K562 (cell line): ENCODE results near the gene ASB18. TPM values are rescaled to one million over a fixed set of nuclear protein-coding genes. Genes with fewer than 3 reads are reported as not detected.

Experiments
- ATAC-seq: fragments of 200-7000 bp; cut with Tn5 transposase; 3 replicates; pipeline ENCODE4 v1.9.1; 2020; ENCODE audit warnings: moderate library complexity
- BruUV-seq: library from RNA; stranded (reverse); fragments of 400-500 nt; replicated peaks from 2 replicates; lab custom pipeline; 2021; lab: Mats Ljungman, UMichigan
- CTCF ChIA-PET: fragments of 300-600 bp; formaldehyde crosslinking; extraction: SDS; loops from one replicate; lab custom pipeline; 2021; ENCODE audit warnings: low intra/inter-chr PET ratio; lab: Yijun Ruan, JAX
- POLR2A ChIA-PET: fragments of 300-600, 350-650 bp; sonication (Branson Sonifier 250); formaldehyde crosslinking; extraction: SDS; loops from one replicate; lab custom pipeline; 2021; ENCODE audit warnings: antibody characterized with exemption, inconsistent platforms; lab: Yijun Ruan, JAX
- DNase-seq, 4 experiments: peaks; one replicate each; pipeline versions ENCODE4 v3.0.0 to v3.0.0-alpha.2; 2011 to 2018; ENCODE audit warnings: low spot score in 3 of 4, mixed read lengths in 3 of 4; ENCODE audit errors: extremely low read depth in 1 of 4
- FAIRE-seq: peaks from 2 replicates; lab custom pipeline; 2011; peaks lifted over from hg19 to GRCh38; lab: Jason Lieb, UNC
- H2AFZ ChIP-seq: 2 replicates; pipeline ENCODE4 v1.6.0; 2011; ENCODE audit warnings: low read depth, low read length, control low read depth, inconsistent platforms
- H3K27ac ChIP-seq: fragments of 200-600 bp; 3 replicates; pipeline ENCODE4 v1.8.0; 2011; ENCODE audit warnings: low read depth, mild to moderate bottlenecking, control low read depth, inconsistent platforms, low read length, moderate library complexity, mixed read lengths; ENCODE audit errors: extremely low read depth
- H3K27me3 ChIP-seq, 2 experiments: fragments of 300-600 bp in 1 of 2; 2 replicates in 1 of 2; 3 replicates in 1 of 2; pipeline versions ENCODE4 v1.6.0 to v1.8.0; 2011; ENCODE audit warnings: inconsistent platforms in 2 of 2, low read length in 2 of 2, mild to moderate bottlenecking in 1 of 2, mixed read lengths in 1 of 2, moderate library complexity in 1 of 2; ENCODE audit not compliant: control insufficient read depth in 2 of 2, insufficient read depth in 2 of 2
- H3K36me3 ChIP-seq: fragments of 300-600 bp; 3 replicates; pipeline ENCODE4 v1.8.0; 2011; ENCODE audit warnings: mild to moderate bottlenecking, low read length, inconsistent platforms; ENCODE audit not compliant: control insufficient read depth, insufficient read depth
- H3K4me1 ChIP-seq, 2 experiments: fragments of 200-600 bp in 1 of 2; replicated peaks in 1 of 2; 2 replicates in 1 of 2; 3 replicates in 1 of 2; pipeline versions ENCODE4 v1.5.1 to v1.8.0; 2011; ENCODE audit warnings: inconsistent platforms in 2 of 2, low read length in 2 of 2, mild to moderate bottlenecking in 1 of 2, mixed read lengths in 1 of 2, moderate library complexity in 1 of 2; ENCODE audit not compliant: control insufficient read depth in 2 of 2, insufficient read depth in 2 of 2
- H3K4me2 ChIP-seq: 2 replicates; pipeline ENCODE4 v1.6.1; 2011; ENCODE audit warnings: low read length, control low read depth, inconsistent platforms, mixed read lengths; ENCODE audit not compliant: insufficient read depth
- H3K4me3 ChIP-seq: fragments of 200-600 bp; sonication (generic), shearing (Covaris generic); 2 replicates; pipeline ENCODE4 v1.5.1; 2016; ENCODE audit warnings: control low read depth, inconsistent platforms
- H3K79me2 ChIP-seq: fragments of 200-600 bp; 3 replicates; pipeline ENCODE4 v1.8.0; 2011; ENCODE audit warnings: low read length, inconsistent platforms; ENCODE audit not compliant: control insufficient read depth, insufficient read depth
- H3K9ac ChIP-seq, 2 experiments: 2 replicates each; pipeline versions ENCODE4 v1.6.0 to v1.6.1; 2011; ENCODE audit warnings: low read depth in 2 of 2, low read length in 2 of 2, control low read depth in 1 of 2, inconsistent platforms in 1 of 2, mild to moderate bottlenecking in 1 of 2, mixed read lengths in 1 of 2; ENCODE audit not compliant: insufficient read depth in 1 of 2
- H3K9me1 ChIP-seq: one replicate; pipeline ENCODE4 v1.6.0; 2011; ENCODE audit warnings: inconsistent platforms, mild to moderate bottlenecking, low read length, moderate library complexity; ENCODE audit not compliant: control insufficient read depth, insufficient read depth
- H3K9me3 ChIP-seq: replicated peaks from 2 replicates; pipeline ENCODE4 v1.5.1; 2011; ENCODE audit warnings: low read depth, low read length, inconsistent platforms; ENCODE audit not compliant: control insufficient read depth, insufficient read depth
- H4K20me1 ChIP-seq: replicated peaks from 2 replicates; pipeline ENCODE4 v1.6.1; 2011; ENCODE audit warnings: low read length, inconsistent platforms, mixed read lengths; ENCODE audit not compliant: control insufficient read depth, insufficient read depth
- IRF1 ChIP-seq: sonication (generic); formaldehyde crosslinking; IDR thresholded peaks from 2 replicates; pipeline ENCODE4 v1.8.0; 2022; ENCODE audit warnings: missing genetic modification reagents, mild to moderate bottlenecking, borderline replicate concordance
- MCM3 ChIP-seq: fragments of 450-650 bp; IDR thresholded peaks from 2 replicates; pipeline ENCODE4 v1.6.1; 2016
- RBM14 ChIP-seq: fragments of 200-400 bp; formaldehyde crosslinking; IDR thresholded peaks from 2 replicates; pipeline ENCODE4 v1.6.1; 2018; ENCODE audit warnings: low read depth, mild to moderate bottlenecking, low read length, moderate library complexity, borderline replicate concordance; ENCODE audit not compliant: insufficient read depth
- U2AF2 ChIP-seq: fragments of 200-400 bp; formaldehyde crosslinking; optimal IDR thresholded peaks from 2 replicates; pipeline ENCODE3; 2017; ENCODE audit warnings: low read depth, mild to moderate bottlenecking, low read length
- WGBS: fragments of 100-300 bp; shearing (Covaris generic); methylation state at CpG from one replicate; pipeline ENCODE4 v1.1.6; 2016; ENCODE audit warnings: low coverage, mixed read lengths; ENCODE audit not compliant: insufficient coverage; ENCODE audit errors: missing lambda C conversion rate; 5-methylcytosine and 5-hydroxymethylcytosine counted together
- in situ Hi-C: fragments of 300-500 bp; cut with MboI; formaldehyde crosslinking; loops from 4 replicates; pipeline ENCODE4 v1.15.0; 2018; ENCODE audit warnings: inconsistent platforms, mixed read lengths
- intact Hi-C: fragments of 100-400 bp; cut with micrococcal nuclease; formaldehyde crosslinking; loops from 2 replicates; pipeline ENCODE4 v1.14.2; 2022
- polyA plus RNA-seq, 8 experiments: library from polyadenylated mRNA; depleted of rRNA in 4 of 8; stranded (reverse) in 5 of 8; unstranded in 3 of 8; fragments of >200 nt; fragmentation: Nextera tagmentation in 2 of 8; fragmentation: Illumina TruSeq in 1 of 8; extraction: Ambion mirVana in 2 of 8; extraction: Trizol in 1 of 8; gene quantifications; 2 replicates each; pipeline versions ENCODE4 v1.2.1 to v1.2.3, GENCODE V29; 2011 to 2014; ENCODE audit warnings: inconsistent platforms in 1 of 8, missing spikeins in 1 of 8
- total RNA-seq, 7 experiments: library from RNA; depleted of rRNA in 6 of 7; stranded (reverse); fragments of >200 nt in 6 of 7; fragmentation: Illumina TruSeq in 2 of 7; extraction: Trizol in 2 of 7; gene quantifications; 2 replicates each; pipeline versions ENCODE4 v1.2.1 to v1.2.3, GENCODE V29; 2011 to 2021; ENCODE audit warnings: low replicate concordance in 1 of 7
- TF ChIP-seq, protein P1 (sequence below): fragments of 250-450 bp; sonication (Bioruptor Pico); IDR thresholded peaks from 2 replicates; pipeline ENCODE4 v1.4.0; 2020; ENCODE audit warnings: borderline replicate concordance
- TF ChIP-seq, protein P2 (sequence below), 2 experiments: fragments of 450-650 bp in 1 of 2; sonication (generic) in 1 of 2; formaldehyde crosslinking; conservative IDR thresholded peaks; 2 replicates each; pipeline versions ENCODE4 v1.4.0 to v1.8.1; 2020 to 2022; ENCODE audit warnings: mild to moderate bottlenecking in 1 of 2, missing genetic modification reagents in 1 of 2

The ASB18 gene
- total and polyA plus RNA-seq, 9 of the 15 experiments (the other 6 are each of a cell fraction or from before 2014, with no cell fraction given) = not detected

DNA sequence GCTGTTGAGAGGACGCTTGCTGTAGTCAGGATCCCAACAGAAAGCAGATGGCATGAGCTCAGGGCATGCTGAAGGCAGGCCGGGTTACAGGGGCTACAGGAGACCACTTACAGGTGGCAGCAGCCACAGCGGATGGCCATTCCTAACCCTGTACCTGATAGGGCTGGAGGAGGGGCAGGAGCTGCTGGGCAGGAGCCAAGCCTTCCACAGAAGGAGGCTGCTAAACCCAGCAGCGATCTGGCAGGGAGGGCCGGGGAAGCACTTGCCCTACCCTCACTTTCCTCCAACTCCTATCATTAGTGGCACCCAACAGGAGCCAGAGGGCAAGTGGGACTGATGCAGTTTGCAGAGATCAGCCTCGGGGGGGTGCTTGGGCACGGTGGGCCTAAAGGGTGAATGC is 2.0 kb downstream of the ASB18 start:
- POLR2A ChIA-PET = no interaction called here
- ATAC-seq (no peak), FAIRE-seq (no peak), DNase-seq (no peak)
- H3K4me2 ChIP-seq = no peak overlapping the region
- H3K9ac ChIP-seq = no peak overlapping the region
- CTCF ChIA-PET = no interaction called here
- no peak for TF ChIP-seq U2AF2
- TF ChIP-seq, protein P1, sequence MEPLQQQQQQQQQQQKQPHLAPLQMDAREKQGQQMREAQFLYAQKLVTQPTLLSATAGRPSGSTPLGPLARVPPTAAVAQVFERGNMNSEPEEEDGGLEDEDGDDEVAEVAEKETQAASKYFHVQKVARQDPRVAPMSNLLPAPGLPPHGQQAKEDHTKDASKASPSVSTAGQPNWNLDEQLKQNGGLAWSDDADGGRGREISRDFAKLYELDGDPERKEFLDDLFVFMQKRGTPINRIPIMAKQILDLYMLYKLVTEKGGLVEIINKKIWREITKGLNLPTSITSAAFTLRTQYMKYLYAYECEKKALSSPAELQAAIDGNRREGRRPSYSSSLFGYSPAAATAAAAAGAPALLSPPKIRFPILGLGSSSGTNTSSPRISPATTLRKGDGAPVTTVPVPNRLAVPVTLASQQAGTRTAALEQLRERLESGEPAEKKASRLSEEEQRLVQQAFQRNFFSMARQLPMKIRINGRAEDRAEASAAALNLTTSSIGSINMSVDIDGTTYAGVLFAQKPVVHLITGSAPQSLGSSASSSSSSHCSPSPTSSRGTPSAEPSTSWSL (CRISPR knock-in tag) = no peak
- TF ChIP-seq, protein P2, sequence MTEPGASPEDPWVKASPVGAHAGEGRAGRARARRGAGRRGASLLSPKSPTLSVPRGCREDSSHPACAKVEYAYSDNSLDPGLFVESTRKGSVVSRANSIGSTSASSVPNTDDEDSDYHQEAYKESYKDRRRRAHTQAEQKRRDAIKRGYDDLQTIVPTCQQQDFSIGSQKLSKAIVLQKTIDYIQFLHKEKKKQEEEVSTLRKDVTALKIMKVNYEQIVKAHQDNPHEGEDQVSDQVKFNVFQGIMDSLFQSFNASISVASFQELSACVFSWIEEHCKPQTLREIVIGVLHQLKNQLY (CRISPR knock-in tag; conservative IDR thresholded peaks at IDR 0.05) = no peak
- TF ChIP-seq RBM14 = no peak
- no peak for TF ChIP-seq IRF1 (CRISPR knock-in tag)
- no peak for TF ChIP-seq MCM3
- H3K27me3 ChIP-seq = peaks cover 0 to 15% of the 10 kb centered on the region in 2 experiments; a peak in 2 of 5 replicates
- H3K9me3 ChIP-seq = no peaks in the 10 kb centered on the region
- BruUV-seq = no TSS peak
- no peaks in the 10 kb centered on the region for H4K20me1 ChIP-seq
- H3K4me1 ChIP-seq = no peaks in the 10 kb centered on the region
- no peak overlapping the region for H2AFZ ChIP-seq
- no peaks in the 10 kb centered on the region for H3K79me2 ChIP-seq
- H3K27ac ChIP-seq = no peak overlapping the region
- H3K9me1 ChIP-seq = no peaks in the 10 kb centered on the region
- in situ Hi-C loops (no loop called here), intact Hi-C loops (no loop called here)
- H3K36me3 ChIP-seq = no peaks in the 10 kb centered on the region
- 0% methylated on average over 5 of the region's 7 CpGs for WGBS
- H3K4me3 ChIP-seq = no peak overlapping the region
